H9 (cell line): ENCODE results near the gene EML4. TPM values are rescaled to one million over a fixed set of nuclear protein-coding genes. Genes with fewer than 3 reads are reported as not detected.

Experiments used
- DNase-seq: peaks from one replicate; pipeline ENCODE4 v3.0.0-alpha.2; 2017
- H2AFZ ChIP-seq: one replicate; pipeline ENCODE4 v1.6.1; 2013; ENCODE audit warnings: mild to moderate bottlenecking, low read length, control low read depth, moderate library complexity
- H2AK5ac ChIP-seq: 2 replicates; pipeline ENCODE4 v1.6.1; 2013; ENCODE audit warnings: low read length, control low read depth, mixed read lengths; ENCODE audit not compliant: insufficient read length
- H2BK120ac ChIP-seq: one replicate; pipeline ENCODE4 v1.6.1; 2013; ENCODE audit warnings: low read depth, mild to moderate bottlenecking, low read length, control low read depth, inconsistent platforms; ENCODE audit not compliant: poor library complexity, severe bottlenecking
- H2BK12ac ChIP-seq: 2 replicates; pipeline ENCODE4 v1.6.1; 2013; ENCODE audit warnings: low read length, control low read depth, mixed read lengths, low read depth; ENCODE audit not compliant: insufficient read length
- H2BK15ac ChIP-seq: 2 replicates; pipeline ENCODE4 v1.6.1; 2013; ENCODE audit warnings: low read depth, low read length, control low read depth
- H2BK20ac ChIP-seq: one replicate; pipeline ENCODE4 v1.6.1; 2013; ENCODE audit warnings: low read depth, mild to moderate bottlenecking, low read length, control low read depth, inconsistent platforms; ENCODE audit not compliant: poor library complexity, severe bottlenecking
- H2BK5ac ChIP-seq: 2 replicates; pipeline ENCODE4 v1.6.1; 2013; ENCODE audit warnings: low read length, control low read depth, mixed read lengths; ENCODE audit not compliant: insufficient read length
- H3K14ac ChIP-seq: 2 replicates; pipeline ENCODE4 v1.6.1; 2013; ENCODE audit warnings: low read length, control low read depth; ENCODE audit not compliant: insufficient read depth
- H3K18ac ChIP-seq: 2 replicates; pipeline ENCODE4 v1.6.1; 2013; ENCODE audit warnings: low read depth, mild to moderate bottlenecking, mixed read lengths, low read length, control low read depth; ENCODE audit not compliant: insufficient read length
- H3K23ac ChIP-seq: 2 replicates; pipeline ENCODE4 v1.6.1; 2013; ENCODE audit warnings: low read length, control low read depth, mixed read lengths, low read depth; ENCODE audit not compliant: insufficient read length
- H3K23me2 ChIP-seq: 2 replicates; pipeline ENCODE4 v1.6.1; 2013; ENCODE audit warnings: low read depth, mild to moderate bottlenecking, mixed read lengths, low read length, control low read depth; ENCODE audit not compliant: insufficient read length, poor library complexity, severe bottlenecking
- H3K27ac ChIP-seq: 2 replicates; pipeline ENCODE4 v1.5.1; 2013; ENCODE audit warnings: low read length, control low read depth, mixed read lengths, low read depth; ENCODE audit not compliant: insufficient read length
- H3K27me3 ChIP-seq: 2 replicates; pipeline ENCODE4 v1.6.1; 2013; ENCODE audit warnings: low read length, control low read depth, inconsistent platforms; ENCODE audit not compliant: insufficient read depth
- H3K4ac ChIP-seq: 2 replicates; pipeline ENCODE4 v1.6.1; 2013; ENCODE audit warnings: low read depth, mild to moderate bottlenecking, control low read depth, inconsistent platforms, low read length, moderate library complexity
- H3K4me1 ChIP-seq: 2 replicates; pipeline ENCODE4 v1.6.1; 2013; ENCODE audit warnings: low read length, control low read depth, inconsistent platforms; ENCODE audit not compliant: insufficient read depth
- H3K4me2 ChIP-seq: 2 replicates; pipeline ENCODE4 v1.6.1; 2013; ENCODE audit warnings: low read length, control low read depth, mixed read lengths; ENCODE audit not compliant: insufficient read length, insufficient read depth
- H3K56ac ChIP-seq: 2 replicates; pipeline ENCODE4 v1.6.1; 2013; ENCODE audit warnings: low read depth, mild to moderate bottlenecking, mixed read lengths, low read length, control low read depth; ENCODE audit not compliant: insufficient read length
- H3K79me1 ChIP-seq: 2 replicates; pipeline ENCODE4 v1.6.1; 2013; ENCODE audit warnings: low read depth, mild to moderate bottlenecking, moderate library complexity, low read length, control low read depth, inconsistent platforms; ENCODE audit not compliant: insufficient read depth, poor library complexity, severe bottlenecking
- H3K79me2 ChIP-seq: 2 replicates; pipeline ENCODE4 v1.6.1; 2013; ENCODE audit warnings: low read length, control low read depth, inconsistent platforms; ENCODE audit not compliant: insufficient read depth
- H3K9ac ChIP-seq: 2 replicates; pipeline ENCODE4 v1.6.1; 2013; ENCODE audit warnings: low read length, control low read depth, mixed read lengths; ENCODE audit not compliant: insufficient read length; ENCODE audit errors: extremely low read depth
- H3K9me3 ChIP-seq: one replicate; pipeline ENCODE4 v1.6.1; 2013; ENCODE audit warnings: low read depth, low read length, inconsistent platforms; ENCODE audit not compliant: control insufficient read depth
- H3T11ph ChIP-seq: one replicate; pipeline ENCODE4 v1.6.1; 2013; ENCODE audit warnings: mild to moderate bottlenecking, low read length, control low read depth, inconsistent platforms
- H4K20me1 ChIP-seq: one replicate; pipeline ENCODE4 v1.6.1; 2013; ENCODE audit not compliant: control insufficient read depth, insufficient read length, insufficient read depth
- H4K5ac ChIP-seq: 2 replicates; pipeline ENCODE4 v1.6.1; 2013; ENCODE audit warnings: low read depth, mild to moderate bottlenecking, mixed read lengths, low read length, control low read depth; ENCODE audit not compliant: insufficient read length
- H4K8ac ChIP-seq: replicated peaks from 2 replicates; pipeline ENCODE4 v1.6.1; 2013; ENCODE audit warnings: low read length, control low read depth, mixed read lengths, low read depth; ENCODE audit not compliant: insufficient read length
- H4K91ac ChIP-seq: 2 replicates; pipeline ENCODE4 v1.6.1; 2013; ENCODE audit warnings: low read depth, mild to moderate bottlenecking, moderate library complexity, mixed read lengths, low read length, control low read depth; ENCODE audit not compliant: insufficient read length
- H3K27ac Mint-ChIP-seq, 3 experiments: 2 replicates in 2 of 3; 3 replicates in 1 of 3; pipeline ENCODE4 v1.8.0; 2020 to 2021; ENCODE audit warnings: mixed read lengths in 3 of 3, mild to moderate bottlenecking in 1 of 3, moderate library complexity in 1 of 3
- H3K27me3 Mint-ChIP-seq: 2 replicates; pipeline ENCODE4 v1.8.0; 2021; ENCODE audit warnings: low read depth, mild to moderate bottlenecking, moderate library complexity, mixed read lengths
- H3K36me3 Mint-ChIP-seq, 3 experiments: 2 replicates in 2 of 3; 3 replicates in 1 of 3; pipeline ENCODE4 v1.8.0; 2020 to 2021; ENCODE audit warnings: low read depth in 3 of 3, mixed read lengths in 3 of 3; ENCODE audit not compliant: insufficient read depth in 1 of 3
- H3K4me1 Mint-ChIP-seq, 2 experiments: 2 replicates each; pipeline ENCODE4 v1.8.0; 2020; ENCODE audit warnings: mixed read lengths in 2 of 2
- H3K4me3 Mint-ChIP-seq, 2 experiments: 2 replicates in 1 of 2; 3 replicates in 1 of 2; pipeline ENCODE4 v1.8.0; 2020 to 2021; ENCODE audit warnings: mild to moderate bottlenecking in 2 of 2, mixed read lengths in 2 of 2, moderate library complexity in 1 of 2
- H3K9me3 Mint-ChIP-seq, 2 experiments: 2 replicates in 1 of 2; 3 replicates in 1 of 2; pipeline ENCODE4 v1.8.0; 2020; ENCODE audit warnings: mild to moderate bottlenecking in 2 of 2, mixed read lengths in 2 of 2, moderate library complexity in 1 of 2
- WGBS: extraction: QIAGEN DNeasy Blood & Tissue Kit; methylation state at CpG from one replicate; pipeline ENCODE4 v1.1.7; 2013; ENCODE audit warnings: missing lambda C conversion rate, low lambda C conversion rate, mixed read lengths; ENCODE audit not compliant: insufficient read length; ENCODE audit errors: extremely low coverage; 5-methylcytosine and 5-hydroxymethylcytosine counted together
- total RNA-seq: library from RNA; stranded (reverse); gene quantifications from 2 replicates; pipeline ENCODE4 v1.2.1, GENCODE V29; 2021
- TF ChIP-seq, protein P1 (sequence below): fragments of 200-600 bp; sonication (generic); conservative IDR thresholded peaks from 3 replicates; pipeline ENCODE4 v1.8.0; 2021; ENCODE audit warnings: antibody characterized with exemption, mild to moderate bottlenecking

Gene EML4
- total RNA-seq, 1 experiment from 2014 or later: 68.6 TPM

DNA sequence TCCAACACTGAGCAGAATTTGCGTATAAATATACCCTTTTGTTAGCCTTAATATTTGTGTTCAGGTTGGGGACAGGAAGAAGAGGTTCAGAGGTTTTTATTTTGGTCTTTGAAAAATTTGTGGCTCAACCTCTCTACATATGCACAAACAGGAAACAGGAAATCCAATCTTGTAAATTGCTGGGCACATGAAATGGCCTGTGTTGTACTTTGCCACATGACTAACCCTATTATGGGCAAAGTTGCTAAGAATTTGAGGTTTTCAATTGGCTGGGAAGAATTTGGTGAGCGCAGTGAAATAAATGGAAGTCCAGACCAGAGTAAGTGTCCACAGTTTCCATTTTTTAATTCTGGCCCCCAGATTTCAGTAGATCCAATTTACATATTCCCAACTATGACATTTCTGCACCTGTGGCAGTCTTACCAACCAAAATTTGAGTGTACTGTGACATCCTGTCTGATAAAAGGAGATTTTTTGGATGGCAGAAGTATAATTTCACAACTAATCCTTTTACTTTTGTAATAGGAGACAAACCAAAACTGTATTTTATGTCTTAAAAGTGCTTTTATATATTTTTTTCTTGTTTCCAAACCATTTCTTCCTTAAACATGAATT lies 128.3 kb downstream of the EML4 start:
- Histone ChIP-seq H2AFZ (no peak overlapping the region), H3K27ac (no peak overlapping the region), H3K79me2 (no peaks in the 10 kb centered on the region), H3K9ac (no peak overlapping the region), H2BK15ac (no peak overlapping the region), H3K23ac (no peak overlapping the region), H3K56ac (no peak overlapping the region), H2BK120ac (no peak overlapping the region), H2BK5ac (no peak overlapping the region), H3K79me1 (no peaks in the 10 kb centered on the region), H3K27me3 (no peaks in the 10 kb centered on the region), H3K18ac (no peak overlapping the region), H3K4ac (no peak overlapping the region), H4K8ac (no peak overlapping the region), H3K14ac (no peak overlapping the region), H2BK20ac (no peak overlapping the region), H2BK12ac (no peak overlapping the region), H3T11ph (no peak overlapping the region), H3K4me1 (no peaks in the 10 kb centered on the region), H3K23me2 (no peaks in the 10 kb centered on the region), H4K91ac (no peak overlapping the region), H3K4me2 (no peak overlapping the region), H4K5ac (no peak overlapping the region), H4K20me1 (no peaks in the 10 kb centered on the region), H3K9me3 (no peaks in the 10 kb centered on the region), H2AK5ac (no peak overlapping the region)
- Mint-ChIP-seq H3K9me3 (no peaks in the 10 kb centered on the region), H3K27ac (no peak overlapping the region; a peak in 2 of 7 replicates), H3K36me3 (peaks cover 4 to 45% (median 31%) of the 10 kb centered on the region in 3 experiments; a peak in 6 of 7 replicates), H3K4me1 (peaks cover 0 to 6% of the 10 kb centered on the region in 2 experiments; a peak in 1 of 4 replicates), H3K27me3 (no peaks in the 10 kb centered on the region), H3K4me3 (no peak overlapping the region)
- TF ChIP-seq, protein P1, sequence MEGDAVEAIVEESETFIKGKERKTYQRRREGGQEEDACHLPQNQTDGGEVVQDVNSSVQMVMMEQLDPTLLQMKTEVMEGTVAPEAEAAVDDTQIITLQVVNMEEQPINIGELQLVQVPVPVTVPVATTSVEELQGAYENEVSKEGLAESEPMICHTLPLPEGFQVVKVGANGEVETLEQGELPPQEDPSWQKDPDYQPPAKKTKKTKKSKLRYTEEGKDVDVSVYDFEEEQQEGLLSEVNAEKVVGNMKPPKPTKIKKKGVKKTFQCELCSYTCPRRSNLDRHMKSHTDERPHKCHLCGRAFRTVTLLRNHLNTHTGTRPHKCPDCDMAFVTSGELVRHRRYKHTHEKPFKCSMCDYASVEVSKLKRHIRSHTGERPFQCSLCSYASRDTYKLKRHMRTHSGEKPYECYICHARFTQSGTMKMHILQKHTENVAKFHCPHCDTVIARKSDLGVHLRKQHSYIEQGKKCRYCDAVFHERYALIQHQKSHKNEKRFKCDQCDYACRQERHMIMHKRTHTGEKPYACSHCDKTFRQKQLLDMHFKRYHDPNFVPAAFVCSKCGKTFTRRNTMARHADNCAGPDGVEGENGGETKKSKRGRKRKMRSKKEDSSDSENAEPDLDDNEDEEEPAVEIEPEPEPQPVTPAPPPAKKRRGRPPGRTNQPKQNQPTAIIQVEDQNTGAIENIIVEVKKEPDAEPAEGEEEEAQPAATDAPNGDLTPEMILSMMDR: no peak
- no CpG with 5 or more reads among the region's 2 CpGs for WGBS
- DNase-seq: no peak
